Muscle layer of colon (tissue), 2 donors: ENCODE data around the gene CDK1.

Experiments
- H3K27ac ChIP-seq: one replicate; pipeline ENCODE4 v1.7.0; 2013; ENCODE audit warnings: low read depth, mild to moderate bottlenecking, low read length, moderate library complexity
- H3K27me3 ChIP-seq, 2 donors: one replicate each; pipeline ENCODE4 v1.7.0; 2013; ENCODE audit warnings: low read length in 2 of 2, mild to moderate bottlenecking in 2 of 2; ENCODE audit not compliant: insufficient read depth in 2 of 2, control insufficient read depth in 1 of 2
- H3K36me3 ChIP-seq: one replicate; pipeline ENCODE4 v1.7.0; 2013; ENCODE audit warnings: mild to moderate bottlenecking, low read length; ENCODE audit not compliant: insufficient read depth
- H3K4me1 ChIP-seq: one replicate; pipeline ENCODE4 v1.7.0; 2013; ENCODE audit warnings: mild to moderate bottlenecking, low read length; ENCODE audit not compliant: insufficient read depth
- H3K4me3 ChIP-seq, 2 donors: one replicate each; pipeline ENCODE4 v1.7.0; 2013; ENCODE audit warnings: low read length in 2 of 2, low read depth in 1 of 2, mild to moderate bottlenecking in 1 of 2, moderate library complexity in 1 of 2
- H3K9ac ChIP-seq: one replicate; pipeline ENCODE4 v1.7.0; 2013; ENCODE audit warnings: low read length
- H3K9me3 ChIP-seq: one replicate; pipeline ENCODE4 v1.7.0; 2013; ENCODE audit warnings: mild to moderate bottlenecking, low read length
- donor health status: abdominal sarcoma.
- donor health status: Adenocarcinoma of cecum.

CDK1 gene

GRCh38 chr10:60742512-60742911 lies 35.8 kb upstream of the CDK1 start:
- no peaks in the 10 kb centered on the region for H3K36me3 ChIP-seq
- no peaks in the 10 kb centered on the region for H3K9me3 ChIP-seq
- H3K9ac ChIP-seq = no peak overlapping the region
- H3K27ac ChIP-seq = no peak overlapping the region
- no peak overlapping the region for H3K4me3 ChIP-seq
- H3K4me1 ChIP-seq = no peaks in the 10 kb centered on the region
- H3K27me3 ChIP-seq = no peaks in the 10 kb centered on the region

GRCh38 chr10:60747817-60748469 lies 30.3 kb upstream of the CDK1 start:
- no peaks in the 10 kb centered on the region for H3K9me3 ChIP-seq
- H3K27ac ChIP-seq = no peak overlapping the region

GRCh38 chr10:60753152-60753551 lies 25.1 kb upstream of the CDK1 start:
- Histone ChIP-seq H3K4me1 (peaks cover 5% of the 10 kb centered on the region), H3K9ac (no peak overlapping the region), H3K36me3 (no peaks in the 10 kb centered on the region), H3K9me3 (no peaks in the 10 kb centered on the region), H3K4me3 (no peak overlapping the region), H3K27me3 (no peaks in the 10 kb centered on the region), H3K27ac (no peak overlapping the region)

More at GRCh38 chr10:60747817-60748469, 30.3 kb upstream of the CDK1 start:
- no peaks in the 10 kb centered on the region for H3K4me1 ChIP-seq
- no peak overlapping the region for H3K4me3 ChIP-seq
- no peaks in the 10 kb centered on the region for H3K36me3 ChIP-seq
- H3K27me3 ChIP-seq = no peaks in the 10 kb centered on the region
- H3K9ac ChIP-seq = no peak overlapping the region

DNA sequence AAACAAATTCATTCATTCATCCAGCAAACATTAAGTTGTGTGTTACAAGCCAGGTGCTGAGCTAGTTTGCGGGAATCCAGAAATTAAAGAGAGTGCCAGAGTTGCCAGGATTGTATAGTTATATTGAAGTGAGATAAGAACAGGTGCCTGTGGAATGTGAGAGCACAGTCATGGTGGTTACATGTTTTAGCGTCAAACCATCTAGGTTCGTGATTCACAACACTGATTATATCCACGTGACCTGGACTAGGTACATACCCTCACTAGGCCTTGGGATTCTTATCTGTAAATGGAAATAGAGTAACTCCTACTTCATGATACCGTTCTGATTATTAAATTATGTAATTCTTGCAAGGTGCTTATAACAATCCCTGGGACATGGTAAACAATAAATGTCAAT lies 24.5 kb upstream of the CDK1 start:
- Histone ChIP-seq H3K4me3 (no peak overlapping the region), H3K9me3 (no peaks in the 10 kb centered on the region), H3K27ac (no peak overlapping the region), H3K36me3 (no peaks in the 10 kb centered on the region), H3K4me1 (peaks cover 5% of the 10 kb centered on the region), H3K27me3 (no peaks in the 10 kb centered on the region), H3K9ac (no peak overlapping the region)

- no peak overlapping the region for H3K9ac ChIP-seq
- H3K9me3 ChIP-seq = no peaks in the 10 kb centered on the region
- H3K4me1 ChIP-seq = peaks cover 5% of the 10 kb centered on the region
- no peak overlapping the region for H3K27ac ChIP-seq
- H3K36me3 ChIP-seq = no peaks in the 10 kb centered on the region
- H3K27me3 ChIP-seq = no peaks in the 10 kb centered on the region
- no peak overlapping the region for H3K4me3 ChIP-seq
Observed at GRCh38 chr10:60757420-60757895, 20.8 kb upstream of the CDK1 start.

- no peaks in the 10 kb centered on the region for H3K36me3 ChIP-seq
- H3K4me1 ChIP-seq = peaks cover 5% of the 10 kb centered on the region
- no peaks in the 10 kb centered on the region for H3K27me3 ChIP-seq
- H3K9ac ChIP-seq = no peak overlapping the region
- no peak overlapping the region for H3K27ac ChIP-seq
- no peaks in the 10 kb centered on the region for H3K9me3 ChIP-seq
- H3K4me3 ChIP-seq = no peak overlapping the region
Observed at GRCh38 chr10:60759181-60759580, 19.1 kb upstream of the CDK1 start.

DNA sequence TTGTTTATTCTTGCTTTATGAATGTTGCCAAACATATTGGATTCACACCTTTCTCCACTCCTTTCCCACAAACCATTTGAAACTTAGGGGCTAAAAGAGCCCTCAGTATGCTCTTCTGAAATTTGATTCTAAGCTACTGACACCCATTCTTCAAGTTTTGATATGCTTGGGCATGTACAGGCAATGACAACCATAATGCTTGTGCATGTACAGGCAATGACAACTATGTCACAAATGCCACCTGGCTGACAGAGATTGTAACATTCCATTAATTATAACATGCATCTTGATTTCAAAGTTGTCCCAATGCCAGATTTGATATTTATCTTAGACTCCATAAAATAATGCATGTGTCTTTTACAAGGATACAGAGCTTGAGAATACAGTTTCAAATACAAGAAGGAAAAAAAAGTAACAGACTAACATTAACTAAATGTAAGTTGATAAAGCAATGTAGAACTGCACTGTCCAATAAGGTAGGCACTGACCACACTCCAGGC lies 17.5 kb upstream of the CDK1 start:
- Histone ChIP-seq H3K36me3 (no peaks in the 10 kb centered on the region), H3K27me3 (no peaks in the 10 kb centered on the region), H3K27ac (no peak overlapping the region), H3K9ac (no peak overlapping the region), H3K9me3 (no peaks in the 10 kb centered on the region), H3K4me3 (no peak overlapping the region), H3K4me1 (peaks cover 5% of the 10 kb centered on the region)

DNA sequence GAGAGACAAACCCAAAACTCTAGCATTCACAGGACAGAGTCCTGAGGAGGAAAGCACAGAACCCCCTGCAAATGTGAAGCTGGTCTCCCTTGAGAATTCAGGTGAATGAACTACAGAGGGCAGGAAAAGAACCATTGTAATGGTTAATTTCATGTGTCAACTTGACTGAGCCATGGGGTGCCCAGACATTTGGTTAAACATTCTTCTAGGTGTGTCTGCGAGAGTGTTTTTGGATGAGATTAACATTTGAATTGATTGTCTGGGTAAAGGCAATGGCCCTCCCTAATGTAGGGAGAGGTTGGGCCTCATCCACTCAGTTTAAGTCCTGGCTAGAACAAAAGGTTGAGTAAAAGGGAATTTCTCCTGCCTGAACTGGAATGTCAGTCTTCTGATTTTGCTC lies 15.7 kb upstream of the CDK1 start:
- Histone ChIP-seq H3K36me3 (no peaks in the 10 kb centered on the region), H3K27ac (no peak overlapping the region), H3K9me3 (no peaks in the 10 kb centered on the region), H3K4me1 (peaks cover 3% of the 10 kb centered on the region), H3K27me3 (no peaks in the 10 kb centered on the region), H3K4me3 (no peak overlapping the region), H3K9ac (no peak overlapping the region)

GRCh38 chr10:60767424-60767823 lies 10.9 kb upstream of the CDK1 start:
- Histone ChIP-seq H3K4me1 (no peaks in the 10 kb centered on the region), H3K9me3 (no peaks in the 10 kb centered on the region), H3K27ac (no peak overlapping the region), H3K36me3 (no peaks in the 10 kb centered on the region), H3K9ac (no peak overlapping the region), H3K27me3 (no peaks in the 10 kb centered on the region), H3K4me3 (no peak overlapping the region)

DNA sequence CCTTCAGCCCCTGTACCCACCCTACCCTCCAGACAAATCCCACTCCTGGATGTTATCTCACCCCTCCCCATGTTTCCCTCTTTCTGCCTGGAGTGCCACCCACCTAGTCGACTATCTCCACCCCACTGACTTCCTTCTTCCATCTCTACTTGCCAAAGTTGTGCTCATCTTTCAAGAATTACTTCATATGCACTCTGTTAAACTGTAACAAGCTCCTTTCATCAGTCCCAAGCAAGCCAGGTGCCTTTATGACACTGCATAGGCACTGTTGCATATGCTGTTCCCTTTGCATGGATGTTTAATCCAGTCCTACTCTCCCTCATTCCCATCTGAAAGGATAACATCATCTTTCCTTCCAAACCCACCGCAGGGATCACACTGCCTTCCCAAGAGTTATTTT lies 8.9 kb upstream of the CDK1 start:
- Histone ChIP-seq H3K4me3 (no peak overlapping the region), H3K9me3 (no peaks in the 10 kb centered on the region), H3K27me3 (no peaks in the 10 kb centered on the region), H3K27ac (no peak overlapping the region), H3K36me3 (no peaks in the 10 kb centered on the region), H3K9ac (no peak overlapping the region), H3K4me1 (no peaks in the 10 kb centered on the region)

DNA sequence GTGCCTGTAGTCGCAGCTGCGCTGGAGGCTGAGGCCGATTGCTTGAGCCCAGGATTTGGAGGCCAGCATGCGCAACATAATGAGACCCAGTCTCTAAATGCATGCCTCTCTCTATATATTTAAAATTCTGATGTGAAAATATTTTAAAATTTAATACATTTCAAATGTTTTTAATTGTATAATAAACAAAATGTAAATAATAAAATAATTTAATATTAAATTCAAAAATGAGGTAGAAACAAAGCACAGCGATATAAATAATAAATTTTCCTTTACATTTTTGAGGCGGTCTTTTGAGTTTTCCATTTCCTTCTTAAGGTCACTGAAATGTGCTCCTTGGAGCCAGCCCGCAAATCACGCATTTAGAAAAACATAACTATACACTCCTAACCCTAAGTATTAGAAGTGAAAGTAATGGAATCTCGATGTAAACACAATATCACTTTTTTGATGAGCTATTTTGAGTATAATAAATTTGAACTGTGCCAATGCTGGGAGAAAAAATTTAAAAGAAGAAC lies 523 bp upstream of the CDK1 start:
- H3K4me3 ChIP-seq = peak overlapping the region in 1 of 2 donors; percentile 79
- H3K27me3 ChIP-seq = no peaks in the 10 kb centered on the region
- H3K27ac ChIP-seq = no peak overlapping the region
- H3K9me3 ChIP-seq = no peaks in the 10 kb centered on the region
- peak overlapping the region; percentile 65 for H3K9ac ChIP-seq
- H3K4me1 ChIP-seq = no peaks in the 10 kb centered on the region
- no peaks in the 10 kb centered on the region for H3K36me3 ChIP-seq
